Smooth muscle cell (in vitro differentiated cells): ENCODE measurements around the gene ARF5. TPM values are rescaled to one million over a fixed set of nuclear protein-coding genes. Genes with fewer than 3 reads are reported as not detected.
A peak's percentile ranks its signal among the peaks of the same experiment; 100 is the strongest.

ENCODE experiments used
- DNase-seq: peaks from one replicate; lab custom pipeline; 2025; ENCODE audit not compliant: unreplicated experiment; lab: John Stamatoyannopoulos, UW
- H2AFZ ChIP-seq: fragments of 200-600 bp; sonication (generic); 2 replicates; pipeline ENCODE4 v1.6.0; 2016; ENCODE audit warnings: antibody characterized with exemption, low read depth, mild to moderate bottlenecking
- H3F3A ChIP-seq: fragments of 200-600 bp; sonication (generic); 2 replicates; pipeline ENCODE4 v1.6.0; 2017; ENCODE audit warnings: antibody characterized with exemption, low read depth
- H3K27ac ChIP-seq: fragments of 200-600 bp; sonication (generic); 2 replicates; pipeline ENCODE4 v1.5.1; 2016; ENCODE audit warnings: low read depth, mild to moderate bottlenecking
- H3K27me3 ChIP-seq: fragments of 200-600 bp; sonication (generic); 2 replicates; pipeline ENCODE4 v1.6.1; 2016; ENCODE audit warnings: low read depth, mild to moderate bottlenecking
- H3K36me3 ChIP-seq: fragments of 200-600 bp; sonication (generic); 2 replicates; pipeline ENCODE4 v1.5.1; 2016; ENCODE audit warnings: low read depth
- H3K4me1 ChIP-seq: fragments of 200-600 bp; sonication (generic); 2 replicates; pipeline ENCODE4 v1.5.1; 2016; ENCODE audit warnings: low read depth
- H3K4me2 ChIP-seq: fragments of 200-600 bp; sonication (generic); 2 replicates; pipeline ENCODE4 v1.6.0; 2016; ENCODE audit warnings: mild to moderate bottlenecking
- H3K4me3 ChIP-seq: fragments of 200-600 bp; sonication (generic); 2 replicates; pipeline ENCODE4 v1.5.1; 2016; ENCODE audit warnings: mild to moderate bottlenecking
- H3K79me2 ChIP-seq: fragments of 200-600 bp; sonication (generic); 2 replicates; pipeline ENCODE4 v1.6.0; 2016; ENCODE audit warnings: low read depth, mild to moderate bottlenecking
- H3K9ac ChIP-seq: fragments of 200-600 bp; sonication (generic); 2 replicates; pipeline ENCODE4 v1.6.0; 2016; ENCODE audit warnings: low read depth
- H3K9me3 ChIP-seq: fragments of 200-600 bp; sonication (generic); replicated peaks from 2 replicates; pipeline ENCODE4 v1.5.1; 2016; ENCODE audit warnings: low read depth
- H4K20me1 ChIP-seq: fragments of 200-600 bp; sonication (generic); 2 replicates; pipeline ENCODE4 v1.6.0; 2016; ENCODE audit warnings: low read depth
- CTCF ChIP-seq: fragments of 200-600 bp; sonication (generic); IDR thresholded peaks from 2 replicates; pipeline ENCODE4 v1.5.1; 2017; ENCODE audit warnings: borderline replicate concordance, mild to moderate bottlenecking, antibody characterized with exemption; ENCODE audit not compliant: insufficient read depth, poor library complexity, severe bottlenecking
- WGBS: methylation state at CpG from one replicate; pipeline ENCODE4 v1.1.7; 2016; ENCODE audit warnings: low lambda C conversion rate; 5-methylcytosine and 5-hydroxymethylcytosine counted together
- polyA plus RNA-seq: library from polyadenylated mRNA; unstranded; fragments of >200 nt; fragmentation: Nextera tagmentation; extraction: Ambion mirVana; gene quantifications from 2 replicates; pipeline ENCODE4 v1.2.1, GENCODE V29; 2016
- total RNA-seq: library from RNA; depleted of rRNA; stranded (reverse); fragments of >200 nt; gene quantifications from 2 replicates; pipeline ENCODE4 v1.2.3, GENCODE V29; 2014

The ARF5 gene
- total and polyA plus RNA-seq, 2 experiments from 2014 or later, result 196 to 219 TPM

DNA sequence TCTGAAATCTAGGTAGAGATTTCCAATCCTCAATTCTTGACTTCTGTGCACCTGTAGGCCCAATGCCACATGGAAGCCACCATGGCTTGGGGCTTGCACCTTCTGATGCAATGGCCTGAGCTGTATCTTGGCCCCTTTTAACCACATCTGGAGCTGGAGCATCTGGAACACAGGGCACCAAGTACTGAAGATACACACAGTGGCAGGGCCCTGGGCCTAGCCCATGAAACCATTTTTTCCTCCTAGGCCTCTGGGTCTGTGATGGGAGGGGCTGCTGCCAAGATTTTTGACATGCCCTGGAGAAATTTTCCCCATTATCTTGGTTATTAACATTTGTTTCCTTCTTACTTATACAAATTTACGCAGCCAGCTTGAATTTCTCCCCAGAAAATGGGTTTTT is 41.9 kb upstream of the ARF5 start:
- DNase-seq, result no peak
- H3K4me3 ChIP-seq, result no peak overlapping the region
- no peaks in the 10 kb centered on the region for H3K27me3 ChIP-seq
- no peak overlapping the region for H3K9ac ChIP-seq
- no peaks in the 10 kb centered on the region for H4K20me1 ChIP-seq
- H3K4me2 ChIP-seq, result no peak overlapping the region
- H3K4me1 ChIP-seq, result no peaks in the 10 kb centered on the region
- H3K27ac ChIP-seq, result no peak overlapping the region
- no peaks in the 10 kb centered on the region for H3K36me3 ChIP-seq
- no peak for TF ChIP-seq CTCF
- WGBS, result 80% methylated on average over 1 of the region's 1 CpG
- H3F3A ChIP-seq, result no peaks in the 10 kb centered on the region
- H2AFZ ChIP-seq, result no peak overlapping the region
- H3K9me3 ChIP-seq, result no peaks in the 10 kb centered on the region
- H3K79me2 ChIP-seq, result no peaks in the 10 kb centered on the region

- H4K20me1 ChIP-seq, result no peaks in the 10 kb centered on the region
- no peaks in the 10 kb centered on the region for H3K27me3 ChIP-seq
- no peak overlapping the region for H3K27ac ChIP-seq
- H3K36me3 ChIP-seq, result no peaks in the 10 kb centered on the region
- H2AFZ ChIP-seq, result no peak overlapping the region
- no peaks in the 10 kb centered on the region for H3K4me1 ChIP-seq
- 56% methylated on average over 1 of the region's 1 CpG for WGBS
- H3K9me3 ChIP-seq, result no peaks in the 10 kb centered on the region
- no peak overlapping the region for H3K9ac ChIP-seq
- H3K79me2 ChIP-seq, result no peaks in the 10 kb centered on the region
- no peak for DNase-seq
- peak; percentile 4 for TF ChIP-seq CTCF
- H3K4me2 ChIP-seq, result no peak overlapping the region
- no peaks in the 10 kb centered on the region for H3F3A ChIP-seq
- H3K4me3 ChIP-seq, result no peak overlapping the region
Measured at GRCh38 chr7:127550247-127550646, 38.0 kb upstream of the ARF5 start.

- Histone ChIP-seq H3K79me2 (no peaks in the 10 kb centered on the region), H3K4me3 (no peak overlapping the region), H3K9me3 (no peaks in the 10 kb centered on the region), H3K27ac (no peak overlapping the region), H3F3A (no peaks in the 10 kb centered on the region), H3K36me3 (no peaks in the 10 kb centered on the region), H2AFZ (no peak overlapping the region), H3K27me3 (no peaks in the 10 kb centered on the region), H3K9ac (no peak overlapping the region), H3K4me2 (no peak overlapping the region), H4K20me1 (no peaks in the 10 kb centered on the region), H3K4me1 (no peaks in the 10 kb centered on the region)
- TF ChIP-seq CTCF, result no peak
- WGBS, result 74% methylated on average over 4 of the region's 4 CpGs
- DNase-seq, result no peak
Measured at GRCh38 chr7:127551941-127552340, 36.3 kb upstream of the ARF5 start.

DNA sequence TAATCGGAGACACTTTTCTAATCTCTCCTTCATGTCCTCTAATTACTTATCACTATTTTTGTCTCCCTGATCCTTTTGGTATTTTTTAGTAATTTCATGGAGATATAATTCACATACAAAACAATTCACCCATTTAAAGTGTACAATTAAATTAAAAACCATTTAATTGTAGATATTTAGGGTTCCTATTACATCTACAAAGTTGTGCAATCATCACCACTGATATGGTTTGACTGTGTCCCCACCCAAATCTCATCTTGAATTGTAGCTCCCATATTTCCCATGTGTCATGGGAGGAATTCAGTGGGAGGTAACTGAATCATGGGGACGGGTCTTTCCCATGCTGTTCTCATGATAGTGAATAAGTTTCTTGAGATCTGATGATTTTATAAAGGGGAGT is 31.8 kb upstream of the ARF5 start:
- Histone ChIP-seq H3K9ac (no peak overlapping the region), H3K36me3 (no peaks in the 10 kb centered on the region), H3K79me2 (no peaks in the 10 kb centered on the region), H3F3A (no peaks in the 10 kb centered on the region), H3K9me3 (no peaks in the 10 kb centered on the region), H4K20me1 (no peaks in the 10 kb centered on the region), H3K4me3 (no peak overlapping the region), H2AFZ (no peak overlapping the region), H3K4me2 (no peak overlapping the region), H3K4me1 (no peaks in the 10 kb centered on the region), H3K27me3 (no peaks in the 10 kb centered on the region), H3K27ac (no peak overlapping the region)
- 86% methylated on average over 2 of the region's 2 CpGs for WGBS
- no peak for TF ChIP-seq CTCF
- DNase-seq, result no peak
